ENCODE results near the gene ETFA.

GRCh38 chr15:76209942-76210341 is 101.3 kb downstream of the ETFA start:
- TF ChIP-seq DPF2 (IDR thresholded peaks at IDR 0.05) (no peak), CREB3L1 (IDR thresholded peaks at IDR 0.05; ENCODE audit: borderline replicate concordance, low read depth) (no peak), MYC (IDR thresholded peaks at IDR 0.05; ENCODE audit: low read depth, low read length) (no peak), MYC (CRISPR knock-in tag; IDR thresholded peaks at IDR 0.05; ENCODE audit: borderline replicate concordance, low read depth) (no peak), CHD1 (IDR thresholded peaks at IDR 0.05; ENCODE audit: low read length) (no peak), ZNF76 (CRISPR knock-in tag; IDR thresholded peaks at IDR 0.05; ENCODE audit: borderline replicate concordance) (no peak), TCF7 (IDR thresholded peaks at IDR 0.05; ENCODE audit: borderline replicate concordance) (no peak), MCM2 (IDR thresholded peaks at IDR 0.05; ENCODE audit: low read depth) (no peak), CEBPB (tag; IDR thresholded peaks at IDR 0.05) (no peak), L3MBTL2 (IDR thresholded peaks at IDR 0.05) (no peak), CTCF (IDR thresholded peaks at IDR 0.05 in 2 of 3, conservative IDR thresholded peaks at IDR 0.05 in 1 of 3; ENCODE audit: insufficient read depth in 2 of 3, low read depth in 1 of 3, low read length in 3 of 3) (no peak), HSF4 (CRISPR knock-in tag; IDR thresholded peaks at IDR 0.05; ENCODE audit: borderline replicate concordance) (no peak), ZFP36 (IDR thresholded peaks at IDR 0.05; ENCODE audit: low read depth, low read length, partially characterized antibody) (no peak), ZNF609 (CRISPR knock-in tag; IDR thresholded peaks at IDR 0.05; ENCODE audit: borderline replicate concordance) (no peak), ZNF512 (tag; IDR thresholded peaks at IDR 0.05) (no peak)
